ENCODE measurements around the gene MAPK4.
"Not testable (repeated sequence)": the region's sequence is repeated elsewhere in the genome, so short reads cannot be mapped to it uniquely, and the experiment has no call there.

GRCh38 chr18:50562258-50562657 lies 2.4 kb downstream of the MAPK4 start:
- not testable (repeated sequence) for TF ChIP-seq EZH2 (IDR thresholded peaks at IDR 0.05); POLR2AphosphoS5 (IDR thresholded peaks at IDR 0.05; ENCODE audit: borderline replicate concordance, low read depth, low read length)

Measured in SK-N-MC (cell line).